Measurements from ENCODE around the gene THADA. TPM values are rescaled to one million over a fixed set of nuclear protein-coding genes. Genes with fewer than 3 reads are reported as not detected.

THADA gene
- polyA plus RNA-seq, 1 donor: 13.2 TPM

DNA sequence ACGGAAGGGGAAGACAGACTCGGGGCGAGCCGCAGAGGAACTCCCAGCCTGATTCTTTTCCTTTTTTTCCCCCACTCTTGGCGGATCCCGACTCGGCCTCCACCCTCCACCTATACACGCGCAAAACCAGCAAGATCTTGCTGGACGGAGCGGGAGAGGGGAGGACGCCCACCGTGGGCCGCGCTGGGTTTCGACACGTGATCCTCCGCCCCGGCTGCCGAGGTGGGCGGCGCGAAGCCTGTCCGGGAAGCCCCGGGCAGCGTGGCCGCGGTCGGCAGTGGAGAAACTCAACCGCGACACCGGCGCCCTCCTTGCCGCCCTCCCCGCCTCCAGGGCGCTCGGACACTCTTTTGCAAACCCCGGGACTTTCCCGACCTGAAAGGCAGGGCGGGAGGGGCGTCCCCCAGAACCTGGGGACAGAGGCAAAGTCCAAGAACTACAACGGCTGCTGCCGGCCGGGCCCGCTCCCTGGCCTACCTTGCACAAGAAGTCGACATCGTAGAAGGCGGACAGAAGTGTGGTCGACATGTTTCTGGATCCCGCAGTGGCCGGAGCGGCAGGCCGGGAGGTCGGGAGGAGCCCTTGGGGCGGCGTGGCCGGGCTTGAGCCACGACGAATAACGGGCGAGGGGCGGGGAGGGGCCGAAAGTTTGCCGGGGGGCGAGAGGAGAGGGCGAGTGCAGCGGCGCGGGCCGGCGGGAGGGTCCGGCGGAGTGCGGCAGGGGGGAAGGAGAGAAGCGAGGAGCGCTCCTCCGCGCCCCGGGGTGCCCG is 369.9 kb downstream of the THADA start:
- H3K27ac ChIP-seq (ENCODE audit: low read length): peak overlapping the region; percentile 99
- H3K9me3 ChIP-seq (ENCODE audit: control insufficient read depth, low read depth, low read length): no peaks in the 10 kb centered on the region
- no peaks in the 10 kb centered on the region for H3K27me3 ChIP-seq (ENCODE audit: control insufficient read depth, insufficient read depth, low read length)
- no peak for DNase-seq
- no CpG with 5 or more reads among the region's 80 CpGs for WGBS (ENCODE audit: insufficient coverage, low lambda C conversion rate)
- H3K36me3 ChIP-seq (ENCODE audit: control insufficient read depth, insufficient read depth, low read length): peaks cover 34% of the 10 kb centered on the region
- peaks cover 29% of the 10 kb centered on the region for H3K4me1 ChIP-seq (ENCODE audit: control insufficient read depth, insufficient read depth, low read length)
- H3K4me3 ChIP-seq (ENCODE audit: low read length): peak overlapping the region; percentile 99

DNA sequence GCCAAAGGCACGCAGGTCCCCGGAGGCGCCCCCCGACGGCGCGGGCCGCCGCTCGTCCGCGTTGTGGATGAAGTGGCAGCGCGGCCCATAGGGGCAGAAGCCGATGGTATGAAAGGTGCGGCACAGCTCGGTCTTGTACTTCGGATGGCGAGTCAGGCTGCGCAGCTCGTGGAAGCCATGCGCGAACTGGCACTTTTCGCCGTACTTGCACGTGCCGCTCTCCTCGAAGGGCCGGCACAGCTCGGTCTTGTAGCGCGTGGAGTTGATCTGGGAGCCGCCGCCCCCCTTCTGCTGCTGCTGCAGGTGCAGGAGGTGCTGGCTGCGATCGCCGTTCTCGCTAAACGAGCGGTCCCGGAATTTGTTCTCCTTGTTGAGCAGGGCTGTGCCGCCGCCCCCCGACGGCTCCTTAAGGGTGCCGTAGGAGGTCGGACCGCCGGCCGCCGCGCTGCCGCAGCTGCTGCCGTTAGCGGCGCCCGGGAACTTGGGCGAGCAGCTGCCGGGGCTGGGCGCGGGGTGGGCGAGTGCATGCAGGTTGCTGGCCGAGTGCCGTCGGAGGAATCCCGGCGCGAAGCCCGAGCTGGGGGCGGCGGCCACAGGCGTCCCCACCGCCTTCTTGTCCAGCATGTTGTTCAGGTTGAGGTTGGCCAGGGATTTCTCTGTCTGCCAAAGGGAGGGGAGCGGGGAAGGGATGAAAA is 370.6 kb downstream of the THADA start:
- Histone ChIP-seq H3K4me3 (ENCODE audit: low read length) (peak overlapping the region; percentile 99), H3K27me3 (ENCODE audit: control insufficient read depth, insufficient read depth, low read length) (no peaks in the 10 kb centered on the region), H3K36me3 (ENCODE audit: control insufficient read depth, insufficient read depth, low read length) (peaks cover 31% of the 10 kb centered on the region), H3K9me3 (ENCODE audit: control insufficient read depth, low read depth, low read length) (no peaks in the 10 kb centered on the region), H3K27ac (ENCODE audit: low read length) (peak overlapping the region; percentile 99), H3K4me1 (ENCODE audit: control insufficient read depth, insufficient read depth, low read length) (peaks cover 25% of the 10 kb centered on the region)
- DNase-seq: peak in 1 of 2 donors; percentile 76
- no CpG with 5 or more reads among the region's 74 CpGs for whole genome bisulfite sequencing (ENCODE audit: insufficient coverage, low lambda C conversion rate)

DNA sequence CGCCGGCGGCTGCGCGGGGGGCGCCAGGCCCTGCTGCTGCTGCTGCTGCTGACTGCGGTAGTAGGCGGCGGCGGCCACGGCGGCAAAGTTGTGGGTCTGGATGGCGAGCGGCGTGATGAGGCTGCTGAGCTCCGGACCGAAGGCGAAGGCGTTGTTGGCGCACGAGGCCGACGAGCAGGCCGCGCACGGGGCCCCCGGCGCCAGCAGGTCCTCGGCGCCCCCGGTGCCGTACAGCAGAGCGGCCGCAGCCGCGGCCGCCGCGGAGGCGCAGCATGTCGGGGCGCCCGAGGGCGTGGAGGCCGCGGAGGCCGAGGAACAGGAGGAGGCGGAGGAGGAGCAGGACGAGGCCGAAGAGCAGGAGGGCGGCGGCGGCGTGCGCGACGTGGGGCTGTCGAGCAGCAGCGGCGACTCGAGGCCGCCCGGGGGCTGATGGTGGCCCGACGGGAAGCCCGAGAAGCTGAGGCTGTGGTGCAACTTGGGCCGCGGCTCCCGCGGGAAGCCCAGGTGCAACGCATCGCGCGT is 371.2 kb downstream of the THADA start:
- Histone ChIP-seq H3K4me1 (ENCODE audit: control insufficient read depth, insufficient read depth, low read length) (peaks cover 23% of the 10 kb centered on the region), H3K4me3 (ENCODE audit: low read length) (peak overlapping the region; percentile 99), H3K9me3 (ENCODE audit: control insufficient read depth, low read depth, low read length) (no peaks in the 10 kb centered on the region), H3K27me3 (ENCODE audit: control insufficient read depth, insufficient read depth, low read length) (no peaks in the 10 kb centered on the region), H3K36me3 (ENCODE audit: control insufficient read depth, insufficient read depth, low read length) (peaks cover 31% of the 10 kb centered on the region), H3K27ac (ENCODE audit: low read length) (peak overlapping the region; percentile 99)
- WGBS (ENCODE audit: insufficient coverage, low lambda C conversion rate): no CpG with 5 or more reads among the region's 74 CpGs
- DNase-seq: peak in 1 of 2 donors; percentile 62

DNA sequence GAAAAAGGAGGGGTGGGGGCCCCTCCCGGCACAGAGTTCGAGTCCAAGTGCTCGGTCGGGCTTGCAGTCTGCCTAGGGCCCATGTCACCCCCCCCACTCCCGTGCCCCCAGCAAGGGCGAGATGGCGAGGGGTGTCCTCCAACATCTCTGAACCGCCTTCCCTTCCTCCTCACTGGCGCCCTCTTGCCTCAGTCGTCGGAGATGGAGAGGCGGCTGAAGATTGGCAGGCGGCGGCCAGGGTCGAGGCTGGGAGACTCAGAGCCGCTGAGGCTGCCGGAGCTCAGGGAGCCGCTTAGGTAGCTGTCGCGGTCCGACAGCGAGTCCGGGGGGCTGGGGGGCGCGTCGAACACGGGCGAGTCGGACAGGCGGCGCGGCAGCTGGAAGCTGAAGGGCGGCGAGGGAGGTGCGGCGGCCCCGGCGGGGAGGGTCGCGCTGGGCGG is 371.7 kb downstream of the THADA start:
- H3K27ac ChIP-seq (ENCODE audit: low read length): peak overlapping the region; percentile 99
- no CpG with 5 or more reads among the region's 41 CpGs for WGBS (ENCODE audit: insufficient coverage, low lambda C conversion rate)
- peaks cover 31% of the 10 kb centered on the region for H3K36me3 ChIP-seq (ENCODE audit: control insufficient read depth, insufficient read depth, low read length)
- peak overlapping the region; percentile 99 for H3K4me3 ChIP-seq (ENCODE audit: low read length)
- peaks cover 26% of the 10 kb centered on the region for H3K4me1 ChIP-seq (ENCODE audit: control insufficient read depth, insufficient read depth, low read length)
- H3K27me3 ChIP-seq (ENCODE audit: control insufficient read depth, insufficient read depth, low read length): no peaks in the 10 kb centered on the region
- DNase-seq: peak; percentile 57 to 73
- no peaks in the 10 kb centered on the region for H3K9me3 ChIP-seq (ENCODE audit: control insufficient read depth, low read depth, low read length)

DNA sequence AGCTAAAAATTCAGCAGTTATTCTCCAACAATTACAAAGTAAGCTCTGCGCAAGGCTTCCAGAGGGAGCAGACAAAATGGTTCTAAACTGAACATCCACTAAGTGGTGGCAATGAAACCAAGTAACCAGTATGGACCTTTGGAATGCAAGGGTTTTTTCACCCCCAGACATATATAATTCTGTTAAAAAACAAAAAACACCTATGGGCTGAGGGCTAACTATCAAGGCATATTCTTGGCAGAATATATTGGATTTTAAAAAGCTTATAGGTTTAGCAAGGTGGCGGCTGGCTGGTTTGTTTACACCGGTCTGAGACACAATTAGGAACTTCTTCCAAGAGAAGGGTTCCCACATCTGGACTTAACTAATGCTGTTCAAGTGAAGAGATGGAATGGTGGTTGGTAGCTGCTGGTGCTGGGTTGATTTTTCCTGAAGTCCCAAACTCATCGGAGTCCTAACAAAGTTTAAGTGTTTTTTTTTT is 372.3 kb downstream of the THADA start:
- peak overlapping the region; percentile 99 for H3K27ac ChIP-seq (ENCODE audit: low read length)
- no peaks in the 10 kb centered on the region for H3K27me3 ChIP-seq (ENCODE audit: control insufficient read depth, insufficient read depth, low read length)
- H3K4me1 ChIP-seq (ENCODE audit: control insufficient read depth, insufficient read depth, low read length): peaks cover 26% of the 10 kb centered on the region
- DNase-seq: peak in 1 of 2 donors; percentile 33
- WGBS (ENCODE audit: insufficient coverage, low lambda C conversion rate): 0% methylated on average over 1 of the region's 4 CpGs
- peaks cover 31% of the 10 kb centered on the region for H3K36me3 ChIP-seq (ENCODE audit: control insufficient read depth, insufficient read depth, low read length)
- H3K4me3 ChIP-seq (ENCODE audit: low read length): peak overlapping the region; percentile 99
- H3K9me3 ChIP-seq (ENCODE audit: control insufficient read depth, low read depth, low read length): no peaks in the 10 kb centered on the region

DNA sequence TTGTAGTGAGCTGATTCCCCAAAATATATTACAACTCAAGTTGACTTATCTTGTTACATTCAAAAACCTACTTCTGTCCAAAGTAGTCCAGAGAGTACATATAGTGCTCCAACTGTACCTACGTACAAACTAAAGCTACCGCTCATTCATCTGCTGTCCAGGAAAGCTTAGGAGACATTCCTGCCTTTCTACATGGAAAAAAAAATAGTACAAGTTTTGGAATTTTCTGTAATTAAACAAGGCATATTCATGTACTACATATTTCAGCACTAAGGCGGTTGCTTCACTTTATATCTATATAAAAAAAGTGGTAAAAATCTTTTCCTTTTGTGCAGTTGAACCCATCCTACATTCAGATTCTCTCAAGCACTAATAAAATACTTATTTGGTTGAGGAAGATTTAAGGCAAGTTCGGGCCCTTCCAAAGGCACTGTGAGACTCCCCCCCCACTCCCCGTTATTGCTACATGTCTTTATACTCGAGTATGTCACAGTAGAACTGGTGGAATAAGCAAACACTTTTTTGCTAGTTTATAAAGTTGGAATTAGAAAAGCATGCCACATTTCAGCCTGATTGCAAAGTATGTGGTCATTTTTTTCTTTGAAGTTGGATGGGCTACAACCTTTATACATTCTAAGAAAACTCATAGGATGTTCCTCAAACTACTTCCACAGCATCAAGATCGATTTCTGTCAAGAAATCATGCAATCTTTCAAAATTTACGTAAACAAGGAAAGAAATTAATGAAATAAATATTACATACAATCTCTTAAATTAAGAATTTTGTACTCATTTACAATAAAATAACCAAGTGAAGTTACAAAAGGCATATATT is 373.1 kb downstream of the THADA start:
- 10% methylated on average over 2 of the region's 8 CpGs for WGBS (ENCODE audit: insufficient coverage, low lambda C conversion rate)
- H3K27ac ChIP-seq (ENCODE audit: low read length): peak overlapping the region; percentile 99
- peaks cover 31% of the 10 kb centered on the region for H3K36me3 ChIP-seq (ENCODE audit: control insufficient read depth, insufficient read depth, low read length)
- H3K4me1 ChIP-seq (ENCODE audit: control insufficient read depth, insufficient read depth, low read length): peaks cover 26% of the 10 kb centered on the region
- no peaks in the 10 kb centered on the region for H3K9me3 ChIP-seq (ENCODE audit: control insufficient read depth, low read depth, low read length)
- peak overlapping the region; percentile 99 for H3K4me3 ChIP-seq (ENCODE audit: low read length)
- H3K27me3 ChIP-seq (ENCODE audit: control insufficient read depth, insufficient read depth, low read length): no peaks in the 10 kb centered on the region
- DNase-seq: peak in 1 of 2 donors; percentile 39

DNA sequence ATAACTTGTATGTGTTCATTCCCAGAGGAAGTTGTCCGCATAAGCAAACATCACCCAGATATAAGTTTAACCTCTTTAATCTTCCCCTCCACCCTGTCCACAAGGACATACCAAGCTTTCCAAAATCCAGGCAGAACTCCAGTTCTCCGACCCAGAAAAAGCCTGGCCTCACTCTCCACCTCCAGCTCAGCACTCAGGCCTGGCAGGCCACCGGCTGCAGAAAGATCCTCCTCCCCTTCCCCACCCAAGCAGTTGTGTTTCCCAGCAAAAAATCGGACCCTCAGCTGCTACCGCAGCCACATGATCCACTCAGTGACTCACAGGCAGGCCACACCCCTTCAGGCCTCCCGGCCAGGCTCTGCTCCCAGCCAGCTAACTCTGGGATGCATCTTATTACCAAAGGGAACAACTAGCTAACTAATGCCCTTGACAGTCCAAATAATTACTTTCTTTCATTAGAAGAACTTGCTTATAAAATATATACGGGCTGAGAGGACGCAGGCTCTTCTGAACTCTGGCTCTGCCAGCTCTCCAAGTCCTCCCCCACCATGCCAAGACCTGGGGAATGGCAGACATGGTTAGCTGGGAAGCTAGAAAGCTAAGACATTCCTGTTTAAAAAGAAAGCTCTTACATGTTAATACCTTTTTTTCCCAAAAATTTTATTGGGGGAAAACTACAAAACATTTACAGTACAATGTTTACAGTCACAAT is 373.9 kb downstream of the THADA start:
- peak overlapping the region; percentile 99 for H3K4me3 ChIP-seq (ENCODE audit: low read length)
- peaks cover 30% of the 10 kb centered on the region for H3K4me1 ChIP-seq (ENCODE audit: control insufficient read depth, insufficient read depth, low read length)
- H3K36me3 ChIP-seq (ENCODE audit: control insufficient read depth, insufficient read depth, low read length): peaks cover 31% of the 10 kb centered on the region
- peak; percentile 93 for DNase-seq
- no peaks in the 10 kb centered on the region for H3K9me3 ChIP-seq (ENCODE audit: control insufficient read depth, low read depth, low read length)
- WGBS (ENCODE audit: insufficient coverage, low lambda C conversion rate): no CpG with 5 or more reads among the region's 8 CpGs
- H3K27me3 ChIP-seq (ENCODE audit: control insufficient read depth, insufficient read depth, low read length): no peaks in the 10 kb centered on the region
- H3K27ac ChIP-seq (ENCODE audit: low read length): peak overlapping the region; percentile 99

DNA sequence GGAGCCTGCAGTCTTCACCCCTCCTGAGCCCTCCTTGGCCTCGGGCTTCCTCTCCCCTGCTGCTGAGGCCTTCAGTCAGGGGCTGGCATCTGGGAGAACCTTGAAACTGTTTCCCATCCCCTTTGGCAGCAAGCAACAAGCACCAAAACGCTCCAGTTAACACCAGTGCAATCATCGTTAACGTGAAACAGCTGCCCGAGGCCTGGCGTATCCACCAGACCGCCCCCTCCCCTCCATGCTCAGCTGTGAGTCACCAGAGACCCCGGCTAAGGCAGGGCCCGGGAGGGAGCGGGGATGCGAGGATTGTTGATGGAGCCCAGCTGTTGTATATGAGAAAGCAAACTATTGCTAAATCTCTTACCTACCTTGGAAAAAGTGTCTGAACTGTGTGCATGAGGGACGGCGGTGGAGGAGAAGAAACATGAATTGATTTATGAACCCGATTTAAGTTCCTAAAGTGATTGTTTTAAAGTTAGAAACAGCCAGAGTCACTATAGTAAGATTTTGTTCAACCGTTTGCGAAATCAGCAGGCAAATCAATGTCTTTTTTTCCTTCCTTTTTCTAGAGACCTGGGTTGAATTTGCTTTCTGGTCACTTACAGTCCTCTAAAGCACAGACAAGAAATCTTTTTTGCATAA is 374.6 kb downstream of the THADA start:
- Histone ChIP-seq H3K36me3 (ENCODE audit: control insufficient read depth, insufficient read depth, low read length) (peaks cover 31% of the 10 kb centered on the region), H3K4me3 (ENCODE audit: low read length) (peak overlapping the region; percentile 99), H3K27me3 (ENCODE audit: control insufficient read depth, insufficient read depth, low read length) (no peaks in the 10 kb centered on the region), H3K4me1 (ENCODE audit: control insufficient read depth, insufficient read depth, low read length) (peaks cover 30% of the 10 kb centered on the region), H3K9me3 (ENCODE audit: control insufficient read depth, low read depth, low read length) (no peaks in the 10 kb centered on the region), H3K27ac (ENCODE audit: low read length) (peak overlapping the region; percentile 99)
- peak; percentile 78 to 86 for DNase-seq
- 0% methylated on average over 1 of the region's 16 CpGs for WGBS (ENCODE audit: insufficient coverage, low lambda C conversion rate)

DNA sequence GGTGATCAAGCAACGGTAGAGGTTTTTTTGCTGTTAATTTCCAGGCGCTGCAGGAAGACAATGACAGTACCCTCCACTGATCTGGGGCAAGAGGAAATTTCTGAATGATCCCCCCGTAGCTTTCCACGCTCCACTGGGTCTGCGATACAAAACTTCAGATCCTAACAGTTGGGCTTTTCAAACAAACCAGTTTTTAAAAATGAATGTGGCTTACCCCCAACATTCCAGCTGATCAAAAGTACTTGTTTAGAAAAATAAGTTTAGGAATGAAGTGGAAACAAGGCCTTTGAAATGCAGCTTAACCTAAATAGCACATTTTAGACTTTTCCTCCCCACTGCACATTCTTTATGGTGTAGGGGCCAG is 375.1 kb downstream of the THADA start:
- Histone ChIP-seq H3K27me3 (ENCODE audit: control insufficient read depth, insufficient read depth, low read length) (no peaks in the 10 kb centered on the region), H3K4me3 (ENCODE audit: low read length) (peak overlapping the region; percentile 99), H3K4me1 (ENCODE audit: control insufficient read depth, insufficient read depth, low read length) (peaks cover 30% of the 10 kb centered on the region), H3K9me3 (ENCODE audit: control insufficient read depth, low read depth, low read length) (no peaks in the 10 kb centered on the region), H3K36me3 (ENCODE audit: control insufficient read depth, insufficient read depth, low read length) (peaks cover 31% of the 10 kb centered on the region), H3K27ac (ENCODE audit: low read length) (peak overlapping the region; percentile 99)
- no peak for DNase-seq
- no CpG with 5 or more reads among the region's 5 CpGs for WGBS (ENCODE audit: insufficient coverage, low lambda C conversion rate)

All from large intestine (tissue), 3 donors.